Activated CD8-positive, alpha-beta T cell treated with anti-CD3 and anti-CD28 coated beads for 36 hours (primary cell): ENCODE measurements around the gene TFB2M. TPM values are rescaled to one million over a fixed set of nuclear protein-coding genes. Genes with fewer than 3 reads are reported as not detected.
"Not testable (repeated sequence)": the region's sequence is repeated elsewhere in the genome, so short reads cannot be mapped to it uniquely, and the experiment has no call there.

Experiments
- ATAC-seq: fragments of 200-7000 bp; cut with Tn5 transposase; one replicate; pipeline ENCODE4 v1.10.0; 2021; ENCODE audit warnings: mild to moderate bottlenecking, moderate library complexity
- CTCF ChIA-PET: fragments of 350-600 bp; sonication (Branson Sonifier 250); formaldehyde crosslinking; loops from one replicate; lab custom pipeline; 2021; ENCODE audit warnings: antibody characterized with exemption; lab: Charles Lee
- POLR2A ChIA-PET: fragments of 350-600 bp; sonication (Branson Sonifier 250); formaldehyde crosslinking; loops from one replicate; lab custom pipeline; 2021; ENCODE audit warnings: antibody characterized with exemption; lab: Charles Lee
- DNase-seq: peaks from one replicate; pipeline ENCODE4 v3.0.0-alpha.2; 2020
- H3K27ac Mint-ChIP-seq: one replicate; pipeline ENCODE4 v1.8.0; 2021; ENCODE audit warnings: mild to moderate bottlenecking, mixed read lengths
- H3K27me3 Mint-ChIP-seq: one replicate; pipeline ENCODE4 v1.8.0; 2021; ENCODE audit warnings: mixed read lengths
- H3K36me3 Mint-ChIP-seq: one replicate; pipeline ENCODE4 v1.8.0; 2021; ENCODE audit warnings: low read depth, mixed read lengths
- H3K4me1 Mint-ChIP-seq: one replicate; pipeline ENCODE4 v1.8.0; 2021; ENCODE audit warnings: low read depth, mixed read lengths
- H3K4me3 Mint-ChIP-seq: one replicate; pipeline ENCODE4 v1.8.0; 2021; ENCODE audit warnings: mild to moderate bottlenecking, moderate library complexity, mixed read lengths
- H3K9me3 Mint-ChIP-seq: one replicate; pipeline ENCODE4 v1.8.0; 2021; ENCODE audit warnings: mixed read lengths
- CTCF ChIP-seq: fragments of 200-600 bp; IDR thresholded peaks from one replicate; pipeline ENCODE4 v1.8.0; 2022; ENCODE audit warnings: antibody characterized with exemption, mild to moderate bottlenecking
- intact Hi-C: fragments of 100-400 bp; cut with micrococcal nuclease; formaldehyde crosslinking; loops from one replicate; pipeline ENCODE4 v1.10.0; 2022
- total RNA-seq, 2 experiments: library from RNA; stranded (reverse); gene quantifications; one replicate each; pipeline ENCODE4 v1.2.3, GENCODE V29; 2021

The TFB2M gene
- total RNA-seq, 2 experiments from 2014 or later, result 16.0 TPM

DNA sequence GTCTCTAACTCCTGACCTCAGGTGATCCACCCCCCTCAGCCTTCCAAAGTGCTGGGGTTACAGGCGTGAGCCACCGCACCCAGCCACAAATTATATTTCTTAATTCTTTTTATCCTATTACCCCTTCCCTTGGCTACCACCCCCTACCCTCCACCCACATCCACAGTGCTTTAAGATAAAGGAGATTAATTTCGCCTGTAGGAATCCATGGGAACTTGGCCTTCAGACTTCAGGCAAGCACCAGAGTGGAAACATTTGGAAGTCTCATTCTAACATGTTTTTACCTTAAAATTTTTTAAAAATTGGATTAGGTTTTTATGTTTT lies 10.6 kb upstream of the TFB2M start:
- ChIA-PET POLR2A (interaction anchor here (1.7 to 2.4 kb wide), 2 partner anchors 9 to 15 kb away, joined by 4 to 10 read pairs; no protein-coding TSS in a partner anchor), CTCF (interaction anchor here (0.6 to 1.5 kb wide), 2 partner anchors 10 to 23 kb away, joined by 3 read pairs; no protein-coding TSS in a partner anchor)
- Mint-ChIP-seq H3K27me3 (no peaks in the 10 kb centered on the region), H3K9me3 (peaks cover 3% of the 10 kb centered on the region), H3K36me3 (peaks cover 22% of the 10 kb centered on the region), H3K27ac (peak overlapping the region; percentile 87), H3K4me3 (peak overlapping the region; percentile 55), H3K4me1 (peaks cover 56% of the 10 kb centered on the region)
- DNase-seq, result no peak
- intact Hi-C loops, result no loop called here
- TF ChIP-seq CTCF, result no peak
- ATAC-seq, result no peak

DNA sequence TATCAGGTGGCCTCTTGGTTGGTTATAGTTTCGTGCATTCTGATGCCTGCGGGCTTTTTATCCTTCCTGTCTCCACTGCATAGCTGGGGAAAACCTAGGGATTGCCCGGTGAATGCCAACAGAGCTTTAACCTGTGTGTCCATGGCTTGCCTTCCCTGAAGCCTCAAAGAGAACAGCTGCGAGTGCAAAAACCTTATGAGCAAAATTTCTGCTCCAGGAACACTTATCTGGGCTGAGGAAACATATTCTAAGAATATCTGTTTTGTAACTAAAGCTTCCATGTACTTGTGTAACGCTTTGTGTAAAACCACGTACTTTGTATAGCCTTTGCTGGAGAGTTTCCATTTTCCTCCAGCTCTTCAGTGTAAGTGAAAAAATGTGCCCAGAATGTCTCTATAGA lies 7.4 kb upstream of the TFB2M start:
- ATAC-seq (no peak), DNase-seq (no peak)
- ChIA-PET POLR2A (interaction anchor here (0.8 to 1.5 kb wide), 3 partner anchors 11 to 67 kb away, joined by 3 to 4 read pairs (median 4); partner anchors contain the start of gene SMYD3), CTCF (interaction anchor here (1.1 to 2.2 kb wide), 2 partner anchors 24 to 28 kb away, joined by 3 to 6 read pairs; no protein-coding TSS in a partner anchor)
- H3K4me3 Mint-ChIP-seq, result peak overlapping the region; percentile 4
- peaks cover 58% of the 10 kb centered on the region for H3K4me1 Mint-ChIP-seq
- H3K36me3 Mint-ChIP-seq, result peaks cover 23% of the 10 kb centered on the region
- H3K27ac Mint-ChIP-seq, result peak overlapping the region; percentile 80
- no peaks in the 10 kb centered on the region for H3K27me3 Mint-ChIP-seq
- no peak for TF ChIP-seq CTCF
- peaks cover 3% of the 10 kb centered on the region for H3K9me3 Mint-ChIP-seq
- intact Hi-C loops, result no loop called here

- peaks cover 23% of the 10 kb centered on the region for H3K36me3 Mint-ChIP-seq
- H3K27ac Mint-ChIP-seq, result peak overlapping the region; percentile 80
- no peak for DNase-seq
- CTCF ChIA-PET, result interaction anchor here (1.1 to 2.2 kb wide), 2 partner anchors 25 to 29 kb away, joined by 3 to 6 read pairs; no protein-coding TSS in a partner anchor
- H3K27me3 Mint-ChIP-seq, result no peaks in the 10 kb centered on the region
- no peak overlapping the region for H3K4me3 Mint-ChIP-seq
- ATAC-seq, result no peak
- TF ChIP-seq CTCF, result no peak
- peaks cover 59% of the 10 kb centered on the region for H3K4me1 Mint-ChIP-seq
- H3K9me3 Mint-ChIP-seq, result peaks cover 3% of the 10 kb centered on the region
- intact Hi-C loops, result no loop called here
- POLR2A ChIA-PET, result interaction anchor here (1.3 kb wide), 1 partner anchor 66 kb away, joined by 4 read pairs; the partner anchor contains the start of gene SMYD3
Measured at GRCh38 chr1:246572785-246573184, 6.7 kb upstream of the TFB2M start.

DNA sequence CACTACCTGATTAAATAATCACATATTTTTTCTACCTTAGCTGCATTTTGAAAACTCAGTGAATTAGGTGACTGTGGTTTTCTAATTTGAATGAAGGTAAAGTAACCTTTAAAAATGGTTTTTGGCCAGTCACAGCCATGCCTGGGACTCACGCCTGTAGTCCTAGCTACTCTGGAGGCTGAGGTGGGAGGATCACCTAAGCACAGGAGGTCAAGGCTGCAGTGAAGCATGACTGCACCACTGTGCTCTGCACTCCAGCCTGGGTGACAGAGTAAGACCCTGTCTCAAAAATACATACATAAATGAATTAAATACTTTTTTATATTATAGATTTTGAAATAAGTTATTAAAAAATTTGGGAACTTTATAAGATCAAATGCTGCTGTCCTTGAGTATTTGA lies 5.9 kb upstream of the TFB2M start:
- POLR2A ChIA-PET, result interaction anchor here (0.7 kb wide), 1 partner anchor 154 kb away, joined by 3 read pairs; no protein-coding TSS in a partner anchor
- peaks cover 56% of the 10 kb centered on the region for H3K4me1 Mint-ChIP-seq
- DNase-seq, result no peak
- intact Hi-C loops, result no loop called here
- no peak overlapping the region for H3K4me3 Mint-ChIP-seq
- H3K27me3 Mint-ChIP-seq, result no peaks in the 10 kb centered on the region
- peak overlapping the region; percentile 97 for H3K27ac Mint-ChIP-seq
- TF ChIP-seq CTCF, result no peak
- ATAC-seq, result no peak
- CTCF ChIA-PET, result no interaction called here
- peaks cover 3% of the 10 kb centered on the region for H3K9me3 Mint-ChIP-seq
- H3K36me3 Mint-ChIP-seq, result peaks cover 22% of the 10 kb centered on the region

GRCh38 chr1:246571309-246571708 lies 5.2 kb upstream of the TFB2M start:
- H3K27me3 Mint-ChIP-seq, H3K9me3 Mint-ChIP-seq, CTCF ChIA-PET, DNase-seq, ATAC-seq, intact Hi-C loops: not testable (repeated sequence)
- peak overlapping the region; percentile 35 for H3K4me3 Mint-ChIP-seq
- POLR2A ChIA-PET, result interaction anchor here (1.1 kb wide), 1 partner anchor 63 kb away, joined by 3 read pairs; no protein-coding TSS in a partner anchor
- H3K36me3 Mint-ChIP-seq, result peaks cover 21% of the 10 kb centered on the region
- peaks cover 51% of the 10 kb centered on the region for H3K4me1 Mint-ChIP-seq
- peak overlapping the region; percentile 97 for H3K27ac Mint-ChIP-seq
